DMS 273 (cell line): ENCODE measurements around the gene NANOS2.
A peak's percentile ranks its signal among the peaks of the same experiment; 100 is the strongest.

ENCODE experiments used
- DNase-seq: peaks from one replicate; lab custom pipeline; 2025; ENCODE audit not compliant: unreplicated experiment; lab: John Stamatoyannopoulos, UW

Gene NANOS2

DNA sequence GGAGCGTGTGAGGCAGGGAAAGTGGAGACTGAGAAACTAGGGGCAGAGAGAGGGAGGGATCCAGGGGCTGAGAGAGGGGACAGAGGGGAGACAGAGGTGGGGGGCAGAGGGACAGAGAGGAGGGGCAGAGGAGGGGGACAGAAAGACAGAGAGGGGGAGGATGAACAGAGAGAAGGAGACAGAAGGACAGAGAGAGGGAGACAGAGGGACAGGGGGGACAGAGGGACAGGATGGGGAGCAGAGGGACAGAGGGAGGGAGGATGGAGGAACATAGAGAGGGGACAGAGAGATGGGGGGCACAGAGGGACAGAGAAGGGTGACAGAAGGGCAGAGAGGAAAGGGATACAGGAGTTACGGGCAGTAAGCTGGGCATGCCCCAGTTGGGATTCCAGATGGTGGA is 14.7 kb upstream of the NANOS2 start:
- no peak for DNase-seq

DNA sequence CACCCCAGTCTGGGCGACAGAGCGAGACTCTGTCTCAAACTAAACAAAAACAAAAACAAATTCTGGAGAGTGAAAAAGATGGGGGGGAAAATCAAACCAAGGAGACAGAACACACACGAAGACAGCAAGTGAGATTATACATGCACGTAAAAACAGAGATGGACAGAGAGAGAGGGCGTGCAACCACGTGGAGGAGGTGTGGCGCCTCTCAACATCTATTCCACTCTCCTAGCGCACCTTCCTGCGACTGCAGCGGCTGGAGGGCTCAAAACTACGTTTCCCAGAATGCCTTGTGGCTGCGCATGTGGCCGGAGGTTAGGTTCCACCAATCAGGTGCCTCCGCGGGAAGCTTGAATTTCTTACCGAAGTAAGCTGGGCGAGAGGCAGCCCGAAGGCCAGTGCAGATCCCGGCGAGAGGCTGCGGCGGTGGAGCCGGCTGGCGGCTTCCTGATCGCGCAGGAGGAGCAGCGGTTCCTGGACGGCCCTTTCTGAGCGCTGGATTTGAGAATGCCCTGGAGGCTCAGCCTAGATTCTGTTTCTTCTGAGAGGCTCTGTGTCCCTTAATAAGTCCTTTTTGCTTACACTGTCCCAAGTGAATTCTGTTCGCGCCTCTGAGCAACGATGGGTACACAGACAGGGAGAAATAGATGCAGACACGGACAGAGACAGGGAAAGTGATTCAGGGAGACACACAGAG is 13.1 kb upstream of the NANOS2 start:
- peak; percentile 99 for DNase-seq

DNA sequence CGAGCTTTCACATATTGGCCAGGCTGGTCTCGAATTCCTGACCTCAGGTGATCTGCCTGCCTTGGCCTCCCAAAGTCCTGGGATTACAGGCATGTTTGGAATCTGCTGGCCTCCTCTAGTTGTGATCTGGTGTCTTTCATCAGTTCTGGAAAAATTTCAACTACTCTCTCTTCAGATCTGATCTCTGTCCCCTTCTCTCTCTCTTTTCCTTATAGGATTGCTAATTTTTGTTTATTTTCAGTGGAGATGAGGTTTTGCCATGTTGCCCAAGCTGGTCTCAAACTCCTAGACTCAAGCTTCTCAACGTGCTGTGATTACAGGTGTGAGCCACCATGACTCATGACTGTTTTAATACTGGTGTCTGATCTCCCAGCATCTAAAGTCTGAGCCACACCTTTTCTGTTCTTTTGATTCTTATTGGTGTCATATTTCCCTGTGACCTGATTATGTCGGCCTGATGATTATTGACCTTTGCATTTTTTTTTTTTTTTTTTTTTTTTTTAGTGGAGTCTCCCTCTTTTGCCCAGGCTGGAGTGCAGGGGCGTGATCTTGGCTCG is 10.4 kb upstream of the NANOS2 start:
- no peak for DNase-seq

DNA sequence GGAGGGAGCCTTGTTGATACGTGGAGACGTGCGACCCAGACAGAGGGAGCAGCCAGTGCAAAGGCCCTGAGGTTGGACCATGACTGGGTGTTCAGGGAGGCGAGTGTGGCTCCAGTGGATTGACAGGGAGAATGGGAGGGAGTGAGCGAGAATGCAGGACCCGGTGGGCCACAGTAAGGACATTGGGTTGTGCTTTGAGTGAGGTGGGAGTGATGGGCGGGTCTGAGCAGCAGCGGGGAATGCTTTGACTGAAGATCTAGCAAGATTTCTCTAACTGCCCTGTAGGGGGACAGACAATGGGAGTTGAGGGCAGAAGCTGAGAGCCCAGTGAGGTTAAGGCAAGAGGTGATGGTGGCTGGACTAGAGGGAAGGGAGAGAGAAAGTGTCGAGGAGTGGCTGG is 7.7 kb upstream of the NANOS2 start:
- peak; percentile 47 for DNase-seq

DNA sequence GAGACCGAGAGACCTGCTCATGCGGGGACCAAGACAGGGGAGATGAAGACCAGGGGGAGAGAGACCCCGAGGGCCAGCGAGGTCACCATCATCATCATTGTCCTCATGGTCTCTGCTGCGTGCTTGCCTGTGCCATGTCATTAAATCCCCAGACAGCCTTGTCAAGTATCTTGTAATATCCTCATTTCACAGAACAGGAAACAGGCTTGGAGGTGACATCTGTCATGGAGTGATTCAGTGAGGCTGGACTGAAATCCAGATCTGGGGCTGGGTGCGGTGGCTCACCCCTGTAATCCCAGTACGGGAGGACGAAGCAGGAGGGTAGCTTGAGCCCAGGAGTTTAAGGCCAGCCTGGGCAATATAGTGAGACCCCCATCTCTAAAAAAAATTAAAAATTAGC is 5.9 kb upstream of the NANOS2 start:
- DNase-seq, result no peak

DNA sequence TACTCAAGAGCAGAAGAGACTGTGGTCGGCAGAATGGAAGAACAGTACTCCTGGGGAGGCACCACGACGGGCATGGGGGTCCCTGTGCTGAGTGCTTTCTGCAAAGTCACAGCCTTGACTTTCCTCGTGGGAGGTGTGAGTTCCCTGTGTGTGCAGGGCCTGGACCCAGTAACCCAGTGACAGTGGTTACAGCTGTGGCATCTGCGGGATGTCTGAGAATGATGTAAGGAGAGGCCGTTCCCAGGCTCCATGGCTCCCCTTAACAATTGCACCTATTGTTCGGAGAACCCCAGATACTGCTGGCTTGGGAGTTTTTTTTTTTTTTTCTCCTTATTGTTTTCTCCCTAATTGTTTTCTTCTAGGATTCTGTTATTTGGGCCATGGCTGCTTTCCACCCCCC is 5.1 kb upstream of the NANOS2 start:
- DNase-seq, result no peak

DNA sequence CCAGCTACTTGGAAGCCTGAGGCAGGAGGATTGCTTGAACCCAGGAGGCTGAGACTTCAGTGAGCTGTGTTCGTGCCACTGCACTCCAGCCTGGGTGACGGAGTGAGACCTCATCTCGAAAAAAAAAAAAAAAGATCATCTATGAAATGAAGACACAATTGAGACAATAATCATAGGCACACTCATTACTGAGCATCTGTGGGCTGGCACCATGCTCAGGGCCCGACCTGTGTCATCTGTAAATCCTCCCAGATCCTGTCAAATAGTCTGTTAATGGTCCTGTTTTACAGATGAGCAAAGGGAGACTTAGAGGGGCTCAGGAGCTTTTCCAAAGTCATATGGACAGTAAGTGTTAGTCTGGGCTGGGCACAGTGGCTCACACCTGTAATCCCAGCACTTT is 4.1 kb upstream of the NANOS2 start:
- DNase-seq, result no peak

DNA sequence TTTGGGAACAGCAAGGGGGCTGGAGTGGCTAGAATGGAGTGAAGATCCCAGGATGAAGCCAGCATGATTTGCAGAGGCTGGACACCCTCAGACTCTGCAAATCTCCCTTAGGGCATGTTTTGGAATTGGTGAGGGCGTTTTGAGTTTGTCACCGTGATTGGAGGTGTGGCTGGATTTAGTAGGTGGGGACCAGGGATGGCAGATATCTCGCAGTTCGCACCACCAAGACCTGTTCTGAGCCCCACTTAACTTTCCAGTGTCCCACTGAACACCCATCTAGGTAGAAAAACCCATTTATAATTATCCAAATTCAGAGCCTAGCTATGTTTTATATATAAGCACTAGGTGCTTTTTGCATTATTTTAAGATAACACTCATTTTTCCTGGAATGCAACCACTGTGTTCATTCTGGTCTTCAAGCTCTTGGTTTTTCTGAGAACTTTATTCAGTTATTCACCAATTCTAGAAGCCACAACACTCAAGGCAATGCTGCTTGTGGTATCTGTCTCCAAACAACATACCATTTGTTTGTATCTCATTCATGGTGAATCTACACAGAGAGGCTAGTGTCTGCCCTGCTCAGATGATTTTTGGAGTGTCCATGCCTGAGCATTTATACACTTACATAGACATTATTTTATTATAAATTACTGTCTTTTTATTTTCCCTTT is 3.0 kb upstream of the NANOS2 start:
- DNase-seq, result no peak

DNA sequence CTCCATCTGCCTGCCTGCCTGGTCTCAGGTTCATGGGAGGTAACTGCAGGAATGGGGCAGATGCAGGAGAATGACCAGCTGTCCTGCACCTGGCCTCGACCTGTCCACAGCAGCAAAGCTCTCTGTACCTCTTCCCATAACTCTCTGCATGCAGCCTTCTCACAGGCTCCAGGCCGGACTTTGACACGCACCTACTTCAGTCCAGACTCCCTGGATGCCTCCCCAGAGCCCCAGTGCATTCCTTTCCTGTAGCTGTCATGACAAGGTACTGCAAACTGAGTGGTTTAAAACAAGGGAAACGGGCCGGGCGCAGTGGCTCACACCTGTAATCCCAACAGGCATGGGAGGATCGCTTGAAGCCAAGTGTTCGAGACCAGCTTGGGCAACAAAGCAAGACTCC is 3.3 kb downstream of the NANOS2 start:
- DNase-seq, result no peak

DNA sequence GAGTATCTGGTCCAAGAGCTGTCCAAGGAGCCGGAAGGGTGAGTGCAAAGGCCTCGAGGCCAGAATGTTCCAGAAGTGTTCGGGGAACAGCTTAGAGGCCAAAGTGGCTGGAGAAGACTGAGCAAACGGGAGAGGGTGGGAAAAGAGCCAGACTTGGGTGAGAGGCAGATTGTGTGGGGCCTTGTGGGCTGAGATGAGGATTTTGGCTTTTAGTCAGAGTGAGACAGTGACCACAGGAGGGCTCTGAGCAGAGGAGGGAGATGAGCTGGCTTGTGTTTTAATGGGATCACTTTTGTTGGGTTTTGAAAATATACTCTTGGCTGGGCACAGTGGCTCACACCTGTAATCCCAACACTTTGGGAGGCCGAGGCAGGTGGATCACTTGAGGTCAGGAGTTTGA is 5.6 kb downstream of the NANOS2 start:
- no peak for DNase-seq

DNA sequence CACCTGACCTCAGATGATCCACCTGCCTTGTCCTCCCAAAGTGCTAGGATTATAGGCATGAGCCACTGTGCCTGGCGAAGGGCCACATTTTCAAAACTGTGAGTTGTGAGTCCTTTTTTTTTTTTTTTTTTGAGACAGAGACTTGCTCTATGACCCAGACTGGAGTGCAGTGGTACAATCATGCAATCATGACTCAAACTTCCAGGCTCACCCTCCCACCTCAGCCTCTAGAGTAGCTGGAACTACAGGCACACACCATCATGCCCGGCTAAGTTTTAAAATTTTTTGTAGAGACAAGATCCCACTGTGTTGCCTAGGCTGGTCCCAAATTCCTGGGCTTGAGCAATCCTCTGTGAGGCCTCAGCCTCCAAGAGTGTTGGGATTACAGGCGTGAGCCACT is 8.4 kb downstream of the NANOS2 start:
- DNase-seq, result no peak

DNA sequence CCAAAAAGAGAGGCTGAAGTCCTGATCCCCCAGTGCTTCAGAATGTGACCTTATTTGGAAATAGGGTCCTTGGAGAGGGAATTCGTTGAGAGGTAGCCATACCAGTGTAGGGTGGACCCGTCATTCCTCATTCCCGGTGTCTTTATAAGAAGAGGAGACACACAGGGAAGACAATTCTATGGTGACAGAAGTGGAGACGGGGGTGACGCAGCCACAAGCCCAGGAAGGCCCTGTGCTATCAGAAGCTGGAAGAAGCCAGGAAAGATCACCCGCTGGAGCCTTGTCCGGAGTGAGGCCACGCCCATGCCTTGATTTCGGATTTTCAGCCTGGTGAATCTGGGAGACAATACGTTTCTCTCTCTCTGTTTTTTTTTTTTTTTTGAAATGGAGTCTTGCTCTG is 9.6 kb downstream of the NANOS2 start:
- DNase-seq, result no peak

DNA sequence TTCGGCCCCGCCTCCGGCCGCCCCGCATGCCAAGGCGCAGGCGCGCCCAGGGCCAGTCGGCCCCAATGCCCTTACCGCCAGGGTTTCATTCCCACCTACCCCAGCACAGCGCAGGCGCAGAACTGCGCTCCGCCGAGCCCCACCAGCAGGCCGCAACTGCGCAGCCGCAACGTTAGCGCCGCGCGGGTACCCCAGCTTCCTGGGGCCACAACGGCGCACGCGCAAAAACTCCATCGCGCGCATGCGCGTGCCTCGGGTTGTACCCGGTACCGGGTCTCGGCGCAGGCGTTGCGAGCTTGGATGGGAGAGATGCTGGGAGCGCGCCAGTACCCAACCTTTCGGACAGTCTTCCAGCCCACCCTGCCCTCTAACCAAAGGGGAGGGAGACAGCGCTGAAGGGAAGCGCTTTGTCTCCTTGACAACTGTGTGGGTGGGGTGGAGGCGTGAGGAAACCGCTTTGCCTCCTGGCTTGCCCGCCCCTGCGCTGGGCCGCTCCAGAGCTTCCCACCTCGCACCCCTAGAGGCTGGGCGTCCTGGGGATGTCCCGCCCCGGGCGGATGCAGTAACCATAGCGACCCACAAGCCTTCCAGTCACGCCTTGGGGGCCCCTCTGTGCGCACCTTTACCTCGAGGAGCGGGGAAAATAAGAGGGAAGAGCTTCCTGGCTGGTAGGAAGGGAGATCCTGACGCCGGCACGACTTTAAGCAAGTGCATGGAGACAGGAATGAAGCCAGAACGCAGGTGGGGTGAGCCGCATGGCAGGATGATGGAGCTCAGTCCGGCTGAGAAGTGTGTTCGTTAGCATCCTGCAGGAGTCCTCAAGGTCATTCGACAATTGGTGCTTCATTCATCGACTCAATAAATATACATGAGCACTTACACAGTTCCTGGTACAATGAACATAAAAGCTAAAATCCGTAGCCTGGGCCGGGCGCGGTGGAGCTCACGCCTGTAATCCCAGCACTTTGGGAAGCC is 11.6 kb downstream of the NANOS2 start:
- peak; percentile 99 for DNase-seq

DNA sequence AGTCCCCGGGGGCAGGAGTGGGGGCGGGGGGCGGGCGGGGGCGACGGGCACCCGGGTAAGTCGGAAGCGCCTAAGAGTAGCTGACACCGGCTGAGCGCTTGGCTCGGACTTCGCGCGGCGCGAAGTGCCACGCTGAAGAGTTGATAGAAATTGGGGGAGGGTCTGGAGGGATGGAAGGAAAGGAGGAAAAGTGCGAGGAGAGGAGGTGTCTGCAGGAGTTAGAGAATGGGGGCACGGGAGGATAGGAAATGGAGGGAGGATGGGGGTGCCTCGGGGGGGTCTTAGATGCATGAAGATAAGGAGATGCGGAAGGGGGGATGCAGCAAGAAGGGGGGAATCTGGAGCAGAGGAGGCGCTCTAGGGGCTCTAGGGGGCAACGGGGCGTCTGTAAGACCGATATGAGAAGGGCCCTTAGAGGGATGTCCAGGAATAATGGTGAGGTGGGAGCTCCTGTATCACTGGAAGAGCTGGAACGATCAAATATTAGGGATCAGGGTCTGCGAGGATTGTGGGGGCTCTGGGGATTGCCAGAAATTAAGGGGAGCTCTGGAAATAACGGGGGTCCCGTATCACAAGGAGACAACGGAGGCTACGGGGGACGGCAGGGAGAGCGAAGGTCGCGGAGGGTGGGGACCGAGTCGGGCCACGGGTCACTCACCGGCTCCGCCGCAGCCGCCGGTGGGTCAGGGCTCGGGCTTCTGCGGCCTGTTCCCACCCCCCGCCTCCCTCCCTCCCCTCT is 12.5 kb downstream of the NANOS2 start, which contains the start of gene MYPOP:
TSS of gene MYPOP (minus strand) at position 702 of the 739 bp plus-strand sequence. CDS start 840 bp downstream, outside the sequence.
- DNase-seq, result peak; percentile 65

DNA sequence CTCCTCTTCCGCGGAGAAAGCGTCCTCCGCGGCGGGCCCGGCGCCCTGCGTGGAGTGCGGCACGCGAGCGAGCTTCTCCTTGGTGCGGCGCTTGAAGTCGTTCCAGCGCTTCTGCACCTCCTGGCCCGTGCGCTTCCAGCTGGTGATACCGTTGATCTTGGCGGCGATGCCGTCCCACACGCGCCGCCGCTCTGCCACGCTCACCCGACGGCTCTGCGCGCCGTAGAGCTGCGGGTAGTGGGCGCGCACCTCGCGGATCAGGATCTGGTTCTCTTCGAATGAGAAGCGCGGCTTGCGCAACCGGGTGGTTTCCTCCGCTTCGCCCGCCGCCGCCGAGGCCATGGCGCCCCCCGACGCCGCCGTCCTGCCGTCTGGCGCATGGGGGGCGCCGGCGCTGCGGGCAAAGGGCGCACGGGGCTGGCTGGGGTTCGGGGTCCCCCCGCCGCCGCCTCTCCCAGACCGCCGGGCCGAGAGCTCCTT is 13.1 kb downstream of the NANOS2 start:
- DNase-seq, result peak; percentile 56

DNA sequence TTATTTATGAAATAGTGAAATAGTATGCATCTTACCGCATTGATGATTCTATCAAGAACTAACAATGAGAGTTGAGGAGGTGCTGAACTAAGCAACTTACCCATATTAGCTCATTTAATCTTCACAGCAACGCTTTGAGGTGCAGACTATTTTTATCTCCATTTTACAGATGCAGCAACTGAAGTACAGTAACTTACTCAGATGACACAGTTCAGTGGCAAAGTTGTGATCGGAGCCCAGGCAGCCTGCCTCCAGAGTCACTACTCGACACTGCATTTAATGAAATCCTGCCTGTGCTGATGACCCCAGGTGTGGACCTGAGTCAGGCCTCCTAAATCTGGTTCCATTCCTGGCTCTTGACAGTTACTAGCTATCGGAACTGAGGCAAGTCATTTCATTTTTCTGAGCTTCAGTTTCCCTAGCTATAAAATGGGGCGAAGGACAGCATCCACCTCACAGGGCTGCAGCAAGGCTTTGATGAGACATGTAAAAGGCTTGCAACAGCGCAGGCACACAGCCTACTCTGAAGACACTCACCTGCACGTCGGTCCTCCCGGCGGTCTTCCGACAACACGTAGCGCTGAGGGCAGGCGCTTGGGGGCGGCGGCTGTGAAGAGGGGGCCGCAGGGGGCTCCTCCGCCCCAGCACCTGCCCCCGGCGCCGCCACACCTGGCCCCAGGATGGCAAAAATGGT is 13.7 kb downstream of the NANOS2 start:
- DNase-seq, result no peak

DNA sequence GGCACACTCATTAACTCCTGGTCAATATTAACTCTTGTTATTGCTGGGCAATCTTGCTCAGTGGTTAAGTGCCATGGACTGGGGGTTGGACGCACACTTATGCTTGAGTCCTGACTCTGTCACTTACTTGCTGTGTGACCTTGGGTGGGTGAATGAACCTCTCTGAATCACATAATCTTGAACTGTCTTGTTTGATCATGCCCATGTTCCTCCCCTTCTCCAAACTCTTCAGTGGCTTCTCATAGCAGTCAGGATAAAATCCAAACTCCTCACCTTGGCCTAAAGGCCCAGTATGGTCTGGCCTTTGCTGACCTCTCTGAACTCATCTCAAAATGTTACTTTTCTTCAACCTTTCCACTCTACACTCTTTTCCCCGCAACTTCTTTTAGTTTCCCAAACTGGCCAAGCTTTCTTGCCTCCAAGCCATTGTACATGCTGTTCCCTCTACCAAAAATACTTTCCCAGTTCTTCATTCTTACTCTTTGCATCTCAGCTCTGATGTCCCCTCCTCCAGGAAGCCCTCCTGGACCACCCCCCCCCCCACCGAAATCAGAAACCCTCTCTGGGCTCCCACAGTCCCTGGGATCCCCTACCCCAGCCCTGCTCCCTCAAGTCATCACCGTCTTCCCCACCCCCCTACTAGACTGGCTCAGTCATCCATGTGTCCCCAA is 14.5 kb downstream of the NANOS2 start:
- DNase-seq, result no peak

DNA sequence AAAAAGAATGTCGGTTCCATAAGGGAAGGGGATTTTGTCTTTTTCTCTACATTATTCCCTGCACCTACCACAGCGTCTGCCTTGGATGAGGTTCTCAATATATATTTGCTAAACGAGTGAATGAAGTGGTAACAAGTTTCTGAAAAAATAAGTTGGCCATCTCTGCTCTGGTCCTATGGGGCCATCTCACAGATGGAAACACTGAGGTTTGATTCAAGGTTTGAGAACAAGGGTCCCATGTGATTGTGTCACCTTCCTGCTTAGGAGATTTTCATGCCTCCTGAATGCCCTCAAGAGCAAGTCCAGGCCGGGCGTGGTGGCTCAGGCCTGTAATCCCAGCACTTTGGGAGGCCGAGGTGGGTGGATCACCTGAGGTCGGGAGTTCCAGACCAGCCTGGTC is 15.3 kb downstream of the NANOS2 start:
- no peak for DNase-seq

DNA sequence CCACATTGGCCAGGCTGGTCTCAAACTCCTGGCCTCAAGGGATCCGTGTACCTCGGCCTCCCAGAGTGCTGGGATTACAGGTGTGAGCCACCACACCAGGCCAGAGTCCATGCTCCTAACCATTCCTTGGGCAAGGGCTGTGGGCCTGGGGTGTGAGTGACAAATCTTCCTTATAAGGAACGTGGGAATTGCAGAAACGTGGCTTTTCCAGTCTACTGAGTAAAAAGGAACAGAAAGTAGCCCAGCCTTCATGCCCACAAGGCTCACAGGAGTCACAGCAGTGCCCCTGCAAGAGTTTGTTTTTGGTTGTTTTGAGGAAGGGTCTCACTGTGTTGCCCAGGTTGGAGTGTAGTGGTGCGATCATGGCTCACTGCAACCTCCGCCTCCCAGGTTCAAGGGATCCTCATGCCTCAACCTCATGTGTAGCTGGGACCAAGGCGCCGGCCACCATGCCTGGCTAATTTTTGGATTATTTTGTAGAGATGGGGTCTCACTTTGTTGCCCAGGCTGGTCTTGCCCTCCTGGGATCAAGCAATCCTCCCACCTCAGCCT is 17.2 kb downstream of the NANOS2 start:
- DNase-seq, result no peak
